ENCODE measurements around the gene GATAD2B.

The GATAD2B gene

GRCh38 chr1:153881751-153882150 lies 41.0 kb downstream of the GATAD2B start:
- CTCF ChIA-PET, result interaction anchor here (0.6 to 1.6 kb wide), 2 partner anchors 39 to 85 kb away, joined by 3 to 5 read pairs; no protein-coding TSS in a partner anchor
- POLR2A ChIA-PET, result interaction anchor here (1.1 to 1.5 kb wide), 3 partner anchors 12 to 96 kb away, joined by 3 to 6 read pairs (median 4); partner anchors contain the start of genes CREB3L4 and JTB
- Histone ChIP-seq H3K27ac (ENCODE audit: extremely low read depth, low read depth, low read length) (peak overlapping the region; percentile 29; the same call in 1 of the 2 replicates), H3K4me3 (ENCODE audit: low read depth, low read length) (peak overlapping the region; percentile 12), H3K9me3 (ENCODE audit: control insufficient read depth, insufficient read depth, low read depth, low read length) (no peaks in the 10 kb centered on the region), H3K4me1 (ENCODE audit: control insufficient read depth, insufficient read depth, low read length) (peaks cover 13% of the 10 kb centered on the region; the same call in 1 of the 2 replicates), H3K36me3 (ENCODE audit: control insufficient read depth in 2 of 2, insufficient read depth in 1 of 2, low read length in 2 of 2) (no peaks in the 10 kb centered on the region; a peak in 1 of 3 replicates)
- TF ChIP-seq ZSCAN16 (tag by site-specific recombination; IDR thresholded peaks at IDR 0.05) (no peak), ZNF76 (tag by site-specific recombination; IDR thresholded peaks at IDR 0.05; ENCODE audit: borderline replicate concordance, low read depth) (peak; percentile 70; the same call in 1 of the 2 replicates), ZBTB17 (tag by site-specific recombination; IDR thresholded peaks at IDR 0.05) (no peak), ZNF366 (tag by site-specific recombination; conservative IDR thresholded peaks at IDR 0.05) (peak; percentile 29; the same call in 1 of the 2 replicates), ZNF335 (tag by site-specific recombination; conservative IDR thresholded peaks at IDR 0.05) (0 out of 2 replicates have a peak, but pooled peaks have one; percentile 12), HIC1 (tag by site-specific recombination; IDR thresholded peaks at IDR 0.05) (peak; percentile 77), PRDM10 (tag by site-specific recombination; IDR thresholded peaks at IDR 0.05) (peak; percentile 41), GLI4 (tag by site-specific recombination; IDR thresholded peaks at IDR 0.05) (0 out of 2 replicates have a peak, but pooled peaks have one; percentile 26), GLIS2 (tag by site-specific recombination; IDR thresholded peaks at IDR 0.05) (peak; percentile 67)

GRCh38 chr1:153880962-153881361 lies 41.8 kb downstream of the GATAD2B start:
- POLR2A ChIA-PET, result interaction anchor here (0.9 to 1.5 kb wide), 3 partner anchors 13 to 86 kb away, joined by 3 to 8 read pairs (median 6); partner anchors contain the start of gene CREB3L4
- CTCF ChIA-PET, result interaction anchor here (1.1 to 1.6 kb wide), 2 partner anchors 43 to 84 kb away, joined by 4 to 5 read pairs; no protein-coding TSS in a partner anchor
- H3K36me3 ChIP-seq (ENCODE audit: control insufficient read depth in 2 of 2, insufficient read depth in 1 of 2, low read length in 2 of 2), result no peaks in the 10 kb centered on the region
- peak overlapping the region; percentile 29; the same call in 1 of the 2 replicates for H3K27ac ChIP-seq (ENCODE audit: extremely low read depth, low read depth, low read length)
- H3K4me1 ChIP-seq (ENCODE audit: control insufficient read depth, insufficient read depth, low read length), result peaks cover 13% of the 10 kb centered on the region; the same call in 1 of the 2 replicates
- no peaks in the 10 kb centered on the region for H3K9me3 ChIP-seq (ENCODE audit: control insufficient read depth, insufficient read depth, low read depth, low read length)
- H3K4me3 ChIP-seq (ENCODE audit: low read depth, low read length), result peak overlapping the region; percentile 12; the same call in 1 of the 2 replicates
- TF ChIP-seq ZNF792 (tag by site-specific recombination; IDR thresholded peaks at IDR 0.05) (peak; percentile 98), ZNF175 (tag by site-specific recombination; IDR thresholded peaks at IDR 0.05) (no peak), ZIC2 (tag by site-specific recombination; IDR thresholded peaks at IDR 0.05) (peak; percentile 25; the same call in 1 of the 2 replicates), KLF1 (tag by site-specific recombination; IDR thresholded peaks at IDR 0.05) (no peak), ZNF292 (tag by site-specific recombination; IDR thresholded peaks at IDR 0.05; ENCODE audit: borderline replicate concordance, low read depth) (no peak), ZNF677 (tag by site-specific recombination; IDR thresholded peaks at IDR 0.05) (peak; percentile 69; the same call in 1 of the 2 replicates), PRDM4 (tag by site-specific recombination; IDR thresholded peaks at IDR 0.05) (peak; percentile 72), GLIS2 (tag by site-specific recombination; IDR thresholded peaks at IDR 0.05) (no peak), ZNF555 (tag by site-specific recombination; conservative IDR thresholded peaks at IDR 0.05) (no peak), ZNF426 (tag by site-specific recombination; IDR thresholded peaks at IDR 0.05) (no peak), ZNF513 (tag by site-specific recombination; IDR thresholded peaks at IDR 0.05) (0 out of 2 replicates have a peak, but pooled peaks have one; percentile 35), ZNF645 (tag by site-specific recombination; IDR thresholded peaks at IDR 0.05) (no peak), ZNF561 (tag by site-specific recombination; IDR thresholded peaks at IDR 0.05; ENCODE audit: borderline replicate concordance) (peak; percentile 99), ZNF658 (tag by site-specific recombination; IDR thresholded peaks at IDR 0.05) (no peak), BCL11A (tag by site-specific recombination; IDR thresholded peaks at IDR 0.05; ENCODE audit: low read depth) (peak; percentile 86; the same call in 1 of the 2 replicates)
